H1 (cell line): ENCODE measurements around the gene IPO13. TPM values are rescaled to one million over a fixed set of nuclear protein-coding genes. Genes with fewer than 3 reads are reported as not detected.

Experiments used
- CTCF ChIA-PET: fragments of 300-600 bp; sonication (Branson Sonifier 250); formaldehyde crosslinking; loops from one replicate; lab custom pipeline; 2021; ENCODE audit not compliant: partially characterized antibody; lab: Charles Lee
- POLR2A ChIA-PET: fragments of 300-600 bp; sonication (Branson Sonifier 250); formaldehyde crosslinking; loops from one replicate; lab custom pipeline; 2021; ENCODE audit warnings: inconsistent platforms; ENCODE audit not compliant: partially characterized antibody; lab: Charles Lee
- DNase-seq, 2 experiments: peaks; one replicate each; pipeline versions ENCODE4 v3.0.0 to v3.0.0-alpha.2; 2010 to 2022; ENCODE audit warnings: low spot score in 2 of 2, low read depth in 1 of 2, mixed read lengths in 1 of 2
- FAIRE-seq: peaks from 2 replicates; lab custom pipeline; 2011; peaks lifted over from hg19 to GRCh38; lab: Jason Lieb, UNC
- H2AFZ ChIP-seq: 2 replicates; pipeline ENCODE4 v1.8.1; 2012; ENCODE audit warnings: low read length, inconsistent platforms
- H2AK5ac ChIP-seq: 2 replicates; pipeline ENCODE4 v1.6.1; 2013; ENCODE audit warnings: low read depth, low read length
- H2BK120ac ChIP-seq: replicated peaks from 2 replicates; pipeline ENCODE3; 2013; ENCODE audit warnings: low read depth, low read length, inconsistent platforms
- H2BK12ac ChIP-seq: 2 replicates; pipeline ENCODE4 v1.6.1; 2013; ENCODE audit warnings: low read depth, low read length
- H2BK15ac ChIP-seq: 2 replicates; pipeline ENCODE4 v1.6.1; 2013; ENCODE audit warnings: low read length
- H2BK20ac ChIP-seq: 2 replicates; pipeline ENCODE4 v1.6.1; 2013; ENCODE audit warnings: low read length
- H2BK5ac ChIP-seq: 2 replicates; pipeline ENCODE4 v1.6.1; 2013; ENCODE audit warnings: low read depth, low read length
- H3K14ac ChIP-seq: 2 replicates; pipeline ENCODE4 v1.6.1; 2013; ENCODE audit warnings: inconsistent platforms; ENCODE audit not compliant: insufficient read length
- H3K18ac ChIP-seq: 2 replicates; pipeline ENCODE4 v1.6.1; 2013; ENCODE audit warnings: low read length; ENCODE audit errors: extremely low read depth
- H3K23ac ChIP-seq: 2 replicates; pipeline ENCODE4 v1.6.1; 2013; ENCODE audit warnings: inconsistent platforms; ENCODE audit not compliant: insufficient read length
- H3K23me2 ChIP-seq: 2 replicates; pipeline ENCODE4 v1.6.1; 2013; ENCODE audit warnings: low read depth, low read length
- H3K27ac ChIP-seq: 2 replicates; pipeline ENCODE4 v1.6.1; 2011; ENCODE audit warnings: low read depth, low read length, inconsistent platforms
- H3K27me3 ChIP-seq, 4 experiments: replicated peaks in 1 of 4; 1 replicate in 1 of 4; 2 replicates in 3 of 4; pipeline versions ENCODE4 v1.6.1 to v1.8.1; 2011 to 2013; ENCODE audit warnings: low read length in 3 of 4, mild to moderate bottlenecking in 3 of 4, inconsistent platforms in 2 of 4, mixed read lengths in 2 of 4, moderate library complexity in 1 of 4; ENCODE audit not compliant: control insufficient read depth in 3 of 4, insufficient read depth in 3 of 4; ENCODE audit errors: extremely low read depth in 1 of 4
- H3K36me3 ChIP-seq, 4 experiments: 2 replicates each; pipeline versions ENCODE4 v1.6.1 to v1.8.1; 2011 to 2013; ENCODE audit warnings: mild to moderate bottlenecking in 4 of 4, low read length in 3 of 4, moderate library complexity in 2 of 4, control low read depth in 1 of 4, inconsistent platforms in 1 of 4; ENCODE audit not compliant: insufficient read depth in 4 of 4, control insufficient read depth in 2 of 4
- H3K4ac ChIP-seq: replicated peaks from 2 replicates; pipeline ENCODE3; 2013; ENCODE audit warnings: low read length, low read depth, mixed read lengths, inconsistent platforms; ENCODE audit not compliant: insufficient read length
- H3K4me1 ChIP-seq, 4 experiments: replicated peaks in 1 of 4; 1 replicate in 1 of 4; 2 replicates in 3 of 4; pipeline versions ENCODE4 v1.6.1 to v1.8.1; 2011 to 2013; ENCODE audit warnings: low read length in 3 of 4, inconsistent platforms in 2 of 4, mixed read lengths in 1 of 4; ENCODE audit not compliant: insufficient read depth in 4 of 4, control insufficient read depth in 3 of 4
- H3K4me2 ChIP-seq, 2 experiments: 2 replicates each; pipeline versions ENCODE4 v1.6.1 to v1.8.1; 2011 to 2013; ENCODE audit warnings: low read depth in 2 of 2, low read length in 2 of 2, control low read depth in 1 of 2, inconsistent platforms in 1 of 2, mild to moderate bottlenecking in 1 of 2; ENCODE audit not compliant: insufficient read depth in 1 of 2
- H3K4me3 ChIP-seq, 4 experiments: fragments of 200-600, 300-600 bp in 1 of 4; sonication (generic), shearing (Covaris generic), sonication (Bioruptor Twin) in 1 of 4; 2 replicates each; pipeline versions ENCODE4 v1.5.1 to v1.8.1; 2011 to 2016; ENCODE audit warnings: low read length in 4 of 4, low read depth in 3 of 4, control low read depth in 2 of 4, inconsistent platforms in 2 of 4, mild to moderate bottlenecking in 2 of 4, mixed read lengths in 1 of 4, moderate library complexity in 1 of 4; ENCODE audit not compliant: insufficient read depth in 2 of 4; ENCODE audit errors: extremely low read depth in 1 of 4
- H3K56ac ChIP-seq: replicated peaks from 2 replicates; pipeline ENCODE3; 2013; ENCODE audit warnings: low read depth, mild to moderate bottlenecking, mixed read lengths, low read length, inconsistent platforms; ENCODE audit not compliant: insufficient read length
- H3K79me1 ChIP-seq: 2 replicates; pipeline ENCODE4 v1.6.1; 2013; ENCODE audit warnings: low read depth, low read length, control low read depth
- H3K79me2 ChIP-seq, 2 experiments: 2 replicates each; pipeline versions ENCODE4 v1.6.1 to v1.8.1; 2012 to 2013; ENCODE audit warnings: low read length in 2 of 2, mild to moderate bottlenecking in 2 of 2, inconsistent platforms in 1 of 2; ENCODE audit not compliant: insufficient read depth in 2 of 2, control insufficient read depth in 1 of 2
- H3K9ac ChIP-seq, 4 experiments: replicated peaks in 1 of 4; 1 replicate in 1 of 4; 2 replicates in 3 of 4; pipeline versions ENCODE4 v1.6.1 to v1.8.1; 2011 to 2013; ENCODE audit warnings: low read depth in 3 of 4, low read length in 3 of 4, control low read depth in 2 of 4, mild to moderate bottlenecking in 2 of 4, moderate library complexity in 2 of 4, inconsistent platforms in 1 of 4; ENCODE audit errors: extremely low read depth in 1 of 4
- H3K9me3 ChIP-seq, 2 experiments: 2 replicates each; pipeline versions ENCODE4 v1.6.1 to v1.8.1; 2012 to 2013; ENCODE audit warnings: mild to moderate bottlenecking in 2 of 2, moderate library complexity in 2 of 2, control low read depth in 1 of 2, inconsistent platforms in 1 of 2, low read depth in 1 of 2, low read length in 1 of 2, mixed read lengths in 1 of 2; ENCODE audit not compliant: insufficient read depth in 2 of 2
- H4K20me1 ChIP-seq, 2 experiments: replicated peaks in 1 of 2; 2 replicates each; pipeline versions ENCODE3 to v1.8.1; 2011 to 2013; ENCODE audit warnings: inconsistent platforms in 2 of 2, low read length in 2 of 2, mild to moderate bottlenecking in 1 of 2; ENCODE audit not compliant: insufficient read depth in 2 of 2, control insufficient read depth in 1 of 2
- H4K5ac ChIP-seq: 2 replicates; pipeline ENCODE4 v1.6.1; 2013; ENCODE audit warnings: low read length, low read depth, mixed read lengths, inconsistent platforms; ENCODE audit not compliant: insufficient read length
- H4K8ac ChIP-seq: 2 replicates; pipeline ENCODE4 v1.8.0; 2013; ENCODE audit warnings: mild to moderate bottlenecking, moderate library complexity, low read length, inconsistent platforms; ENCODE audit not compliant: insufficient read depth; ENCODE audit errors: extremely low read depth
- H4K91ac ChIP-seq: replicated peaks from 2 replicates; pipeline ENCODE3; 2013; ENCODE audit warnings: low read length, mixed read lengths, inconsistent platforms; ENCODE audit not compliant: insufficient read length
- BRCA1 ChIP-seq: IDR thresholded peaks from 2 replicates; pipeline ENCODE4 v1.6.1; 2012; ENCODE audit warnings: low read depth, low read length, improper control_type of control experiment
- CBX5 ChIP-seq: fragments of 300-800, 300-1000 bp; sonication (generic); IDR thresholded peaks from 2 replicates; pipeline ENCODE4 v1.7.1; 2016; ENCODE audit warnings: antibody characterized with exemption, low read length, low read depth
- CBX8 ChIP-seq: fragments of 300-800, 300-1000 bp; sonication (generic); IDR thresholded peaks from 2 replicates; pipeline ENCODE4 v1.7.1; 2016; ENCODE audit warnings: low read depth, low read length, borderline replicate concordance
- CHD2 ChIP-seq: IDR thresholded peaks from 2 replicates; pipeline ENCODE4 v1.6.1; 2012; ENCODE audit warnings: low read length, improper control_type of control experiment
- CREB1 ChIP-seq: IDR thresholded peaks from 2 replicates; pipeline ENCODE4 v1.6.1; 2012; ENCODE audit warnings: inconsistent platforms
- CTBP2 ChIP-seq: IDR thresholded peaks from 2 replicates; pipeline ENCODE4 v1.7.0; 2011; ENCODE audit warnings: borderline replicate concordance, mild to moderate bottlenecking, moderate library complexity, mixed read lengths, low read length; ENCODE audit not compliant: insufficient read depth, insufficient read length
- SIX5 ChIP-seq: IDR thresholded peaks from 2 replicates; pipeline ENCODE4 v1.6.1; 2011; ENCODE audit warnings: mild to moderate bottlenecking, low read depth, low read length
- SUZ12 ChIP-seq: fragments of 200-600 bp; sonication (generic); IDR thresholded peaks from 2 replicates; pipeline ENCODE4 v1.6.1; 2012; ENCODE audit warnings: mild to moderate bottlenecking, inconsistent platforms, low read length, moderate library complexity, mixed read lengths
- TAF1 ChIP-seq: IDR thresholded peaks from 2 replicates; pipeline ENCODE4 v1.6.1; 2011; ENCODE audit warnings: mild to moderate bottlenecking, low read depth, low read length
- TBP ChIP-seq: IDR thresholded peaks from 2 replicates; pipeline ENCODE4 v1.6.1; 2011; ENCODE audit warnings: low read depth, low read length, improper control_type of control experiment
- USF2 ChIP-seq: IDR thresholded peaks from 2 replicates; pipeline ENCODE4 v1.6.1; 2011; ENCODE audit warnings: low read length, improper control_type of control experiment
- YY1 ChIP-seq: IDR thresholded peaks from 2 replicates; pipeline ENCODE4 v1.6.1; 2011; ENCODE audit warnings: low read depth, mild to moderate bottlenecking, low read length
- WGBS, 2 experiments: shearing (Covaris generic) in 1 of 2; methylation state at CpG; one replicate each; pipeline versions ENCODE4 v1.1.6 to v1.1.7; 2013 to 2015; ENCODE audit warnings: low lambda C conversion rate in 2 of 2, mixed read lengths in 2 of 2, inconsistent platforms in 1 of 2, low coverage in 1 of 2, missing lambda C conversion rate in 1 of 2; ENCODE audit not compliant: insufficient replicate concordance in 2 of 2, insufficient coverage in 1 of 2, insufficient read length in 1 of 2; ENCODE audit errors: extremely low coverage in 1 of 2, missing lambda C conversion rate in 1 of 2; 5-methylcytosine and 5-hydroxymethylcytosine counted together
- polyA plus RNA-seq, 7 experiments: library from polyadenylated mRNA; depleted of rRNA in 3 of 7; stranded (reverse) in 5 of 7; unstranded in 2 of 7; fragments of >200 nt in 5 of 7; fragments of 200-250 nt in 2 of 7; gene quantifications; 1 replicate in 5 of 7; 2 replicates in 1 of 7; 4 replicates in 1 of 7; pipeline versions ENCODE4 v1.2.1 to v1.2.3, GENCODE V29; 2011 to 2013; ENCODE audit warnings: missing spikeins in 2 of 7, mixed read lengths in 2 of 7
- total RNA-seq: library from RNA; stranded (reverse); fragmentation: NEBNext Ultra II Directional; extraction: Animal tissue kit (Norgen Biotek cat#: 25700); gene quantifications from 2 replicates; pipeline ENCODE4 v1.2.1, GENCODE V29; 2021

The IPO13 gene
- total and polyA plus RNA-seq, 2 of the 8 experiments (the other 6 are each of a cell fraction or from before 2014, with no cell fraction given), result 23.0 to 27.0 TPM

GRCh38 chr1:43925846-43926245 is 20.9 kb upstream of the IPO13 start:
- Histone ChIP-seq H2BK15ac (no peak overlapping the region), H4K8ac (no peak overlapping the region), H3K18ac (no peak overlapping the region), H2BK5ac (no peak overlapping the region), H3K4me2 (no peak overlapping the region), H4K91ac (no peak overlapping the region), H3K9ac (no peak overlapping the region), H3K79me1 (no peaks in the 10 kb centered on the region), H3K14ac (no peak overlapping the region), H3K27ac (no peak overlapping the region), H4K20me1 (no peaks in the 10 kb centered on the region), H3K56ac (no peak overlapping the region), H2BK120ac (no peak overlapping the region), H2BK12ac (no peak overlapping the region), H3K36me3 (no peaks in the 10 kb centered on the region), H2AK5ac (no peak overlapping the region), H2BK20ac (no peak overlapping the region), H3K79me2 (no peaks in the 10 kb centered on the region), H3K9me3 (no peaks in the 10 kb centered on the region), H3K4me3 (no peak overlapping the region), H3K4ac (no peak overlapping the region), H4K5ac (no peak overlapping the region), H3K4me1 (peaks cover under 1 to 7% (median 2%) of the 10 kb centered on the region in 4 experiments; a peak in 5 of 7 replicates), H3K23ac (no peak overlapping the region), H2AFZ (no peak overlapping the region), H3K23me2 (no peaks in the 10 kb centered on the region), H3K27me3 (no peaks in the 10 kb centered on the region)
- ChIA-PET POLR2A (interaction anchor here (1.2 to 1.3 kb wide), 2 partner anchors 14 to 18 kb away, joined by 3 read pairs; no protein-coding TSS in a partner anchor), CTCF (interaction anchor here (0.6 to 18.6 kb wide), 9 partner anchors 9 to 157 kb away, joined by 3 to 618 read pairs (median 3); partner anchors contain the start of gene ARTN)
- 95% methylated on average over 9 of the region's 9 CpGs; no CpG with 5 or more reads in 1 of the 2 experiments for WGBS, 2 experiments
- TF ChIP-seq CTBP2, result no peak
- TF ChIP-seq CHD2, result no peak
- TF ChIP-seq BRCA1, result no peak
- TF ChIP-seq YY1, result no peak
- no peak for TF ChIP-seq CBX8
- no peak for TF ChIP-seq TBP
- TF ChIP-seq CBX5, result no peak
- no peak for TF ChIP-seq SIX5
- TF ChIP-seq SUZ12, result no peak
- TF ChIP-seq CREB1, result no peak
- no peak for TF ChIP-seq USF2
- no peak for TF ChIP-seq TAF1
- FAIRE-seq (no peak), DNase-seq (no peak)
